Left renal cortex interstitium (tissue), 4 donors: ENCODE data around the gene OPHN1. TPM values are rescaled to one million over a fixed set of nuclear protein-coding genes. Genes with fewer than 3 reads are reported as not detected.

Experiments
- DNase-seq, 4 donors: peaks; one replicate each; pipeline ENCODE4 v3.0.0-alpha.2; 2013; ENCODE audit warnings: low read depth in 4 of 4, low spot score in 2 of 4, missing footprints in 1 of 4
- polyA plus RNA-seq, 4 donors: library from polyadenylated mRNA; unstranded; fragments of 120-200 nt; gene quantifications; one replicate each; pipeline ENCODE4 v1.2.1, GENCODE V29; 2013; ENCODE audit not compliant: insufficient read length in 4 of 4

Gene OPHN1, protein sequence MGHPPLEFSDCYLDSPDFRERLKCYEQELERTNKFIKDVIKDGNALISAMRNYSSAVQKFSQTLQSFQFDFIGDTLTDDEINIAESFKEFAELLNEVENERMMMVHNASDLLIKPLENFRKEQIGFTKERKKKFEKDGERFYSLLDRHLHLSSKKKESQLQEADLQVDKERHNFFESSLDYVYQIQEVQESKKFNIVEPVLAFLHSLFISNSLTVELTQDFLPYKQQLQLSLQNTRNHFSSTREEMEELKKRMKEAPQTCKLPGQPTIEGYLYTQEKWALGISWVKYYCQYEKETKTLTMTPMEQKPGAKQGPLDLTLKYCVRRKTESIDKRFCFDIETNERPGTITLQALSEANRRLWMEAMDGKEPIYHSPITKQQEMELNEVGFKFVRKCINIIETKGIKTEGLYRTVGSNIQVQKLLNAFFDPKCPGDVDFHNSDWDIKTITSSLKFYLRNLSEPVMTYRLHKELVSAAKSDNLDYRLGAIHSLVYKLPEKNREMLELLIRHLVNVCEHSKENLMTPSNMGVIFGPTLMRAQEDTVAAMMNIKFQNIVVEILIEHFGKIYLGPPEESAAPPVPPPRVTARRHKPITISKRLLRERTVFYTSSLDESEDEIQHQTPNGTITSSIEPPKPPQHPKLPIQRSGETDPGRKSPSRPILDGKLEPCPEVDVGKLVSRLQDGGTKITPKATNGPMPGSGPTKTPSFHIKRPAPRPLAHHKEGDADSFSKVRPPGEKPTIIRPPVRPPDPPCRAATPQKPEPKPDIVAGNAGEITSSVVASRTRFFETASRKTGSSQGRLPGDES
- 1 to 10 TPM; 8.1 to 9.7 (median 8.7) TPM for polyA plus RNA-seq

DNA sequence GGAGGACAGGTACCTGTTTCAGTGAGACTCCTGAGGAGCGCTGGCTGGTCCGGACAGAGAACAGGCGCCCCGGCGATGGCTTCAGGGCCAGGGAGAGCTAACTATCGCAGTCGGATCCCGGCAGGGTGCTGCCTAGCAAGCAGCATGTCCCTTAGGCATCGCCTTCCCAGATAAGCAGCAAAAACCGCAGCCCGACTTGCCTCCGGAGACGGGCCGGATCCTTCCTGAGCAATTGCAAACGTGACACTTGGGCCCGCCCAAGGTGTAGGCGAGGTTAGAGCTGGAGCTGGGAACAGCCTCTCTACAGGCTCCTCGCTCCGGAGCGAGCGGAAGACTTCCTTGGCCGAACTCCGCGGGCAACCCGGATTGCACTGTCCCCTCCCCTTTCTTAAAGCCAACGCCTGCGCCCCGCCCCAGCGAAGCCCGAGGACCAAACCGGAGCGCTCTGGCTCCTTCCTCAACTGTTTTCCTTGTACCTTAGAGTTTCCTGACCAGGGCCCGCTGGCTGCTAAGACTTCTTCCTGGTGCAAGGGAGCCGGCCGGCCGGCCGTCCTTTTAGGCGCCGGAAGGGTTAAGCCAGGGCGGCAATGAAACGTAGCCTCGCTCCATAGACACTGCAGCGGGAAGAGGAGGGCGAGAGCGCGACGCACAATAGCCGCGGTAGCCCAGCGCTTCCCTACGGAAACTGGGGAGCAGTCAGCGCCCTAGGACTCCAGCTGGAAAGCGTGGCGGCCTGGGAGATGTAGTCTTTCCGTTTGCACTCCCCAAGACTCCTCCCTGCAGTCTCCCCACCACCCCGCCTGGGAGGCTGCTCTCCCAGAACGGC is at the start of gene OPHN1:
TSS of gene OPHN1 (minus strand) at position 341 of the 826 bp plus-strand sequence. CDS start 475 bp downstream, outside the sequence.
- peak; percentile 34 to 52 (median 48) for DNase-seq

DNA sequence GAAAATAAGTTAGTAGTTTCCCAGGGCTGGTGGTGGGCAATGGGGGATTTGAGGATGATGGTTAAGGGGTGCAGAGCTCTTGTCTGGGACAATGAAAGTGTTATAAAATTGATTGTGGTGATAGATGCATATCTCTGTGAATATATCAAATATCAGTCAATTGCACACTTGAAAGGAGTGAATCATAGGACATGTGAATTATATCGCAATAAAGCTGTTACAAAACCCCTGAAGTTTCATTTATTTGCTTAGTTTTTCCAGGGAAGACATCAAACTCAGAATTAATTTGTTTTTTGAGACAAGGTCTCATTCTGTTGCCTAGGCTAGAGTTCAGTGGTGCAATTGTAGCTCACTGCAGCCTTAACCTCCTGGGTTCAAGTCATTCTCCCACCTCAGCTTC is 47.7 kb upstream of the OPHN1 start:
- DNase-seq = no peak

DNA sequence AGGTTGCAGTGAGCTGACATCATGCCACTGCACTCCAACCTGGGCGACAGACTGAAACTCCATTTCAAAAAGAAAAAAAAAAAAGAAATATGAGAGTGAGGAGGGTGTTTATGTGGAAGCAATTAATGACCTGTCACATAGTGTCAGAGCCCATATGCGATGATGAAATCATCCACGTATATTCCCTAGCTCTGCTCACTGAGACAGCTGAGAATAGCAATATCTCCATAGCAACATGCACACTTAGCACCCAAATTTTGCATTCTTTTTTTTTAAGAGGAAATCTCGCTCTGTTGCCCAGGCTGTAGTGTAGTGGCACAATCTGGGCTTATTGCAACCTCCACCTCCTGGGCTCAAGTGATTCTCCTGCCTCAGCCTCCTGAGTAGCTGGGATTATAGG is 31.5 kb upstream of the OPHN1 start:
- no peak for DNase-seq

DNA sequence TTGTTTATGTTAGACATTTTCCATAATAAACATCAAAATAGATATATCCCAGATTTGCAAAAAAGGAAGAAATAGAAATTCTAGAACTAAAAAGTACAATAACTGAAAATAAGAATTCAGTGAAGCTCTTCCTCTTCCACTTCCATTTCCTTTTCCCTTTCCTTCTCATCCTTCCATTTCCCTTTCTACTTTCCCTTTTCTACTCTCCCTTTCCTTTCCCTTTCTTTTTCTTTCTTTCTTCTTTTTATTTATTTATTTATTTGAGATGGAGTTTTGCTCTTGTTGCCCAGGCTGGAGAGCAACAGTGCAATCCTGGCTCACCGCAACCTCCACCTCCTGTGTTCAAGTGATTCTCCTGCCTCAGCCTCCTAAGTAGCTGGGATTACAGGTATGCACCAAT is 30.6 kb upstream of the OPHN1 start:
- DNase-seq = no peak

DNA sequence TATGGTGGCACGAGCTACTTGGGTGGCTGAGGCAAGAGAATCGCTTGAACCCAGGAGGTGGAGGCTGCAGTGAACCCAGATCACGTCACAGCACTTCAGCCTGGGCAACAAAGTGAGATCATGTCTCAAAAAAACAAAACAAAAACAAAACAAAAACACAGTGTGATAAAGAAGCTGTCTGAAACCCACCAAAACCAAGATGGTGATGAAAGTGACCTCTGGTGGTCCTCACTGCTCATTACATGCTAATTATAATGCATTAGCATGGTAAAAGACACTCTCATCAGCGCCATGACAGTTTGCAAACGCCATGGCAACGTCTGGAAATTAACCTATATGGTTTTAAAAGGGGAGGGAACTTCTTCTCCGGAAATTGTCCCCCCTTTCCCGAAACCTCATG is 29.4 kb upstream of the OPHN1 start:
- peak in 2 of 4 donors; percentile 6 to 12 for DNase-seq

DNA sequence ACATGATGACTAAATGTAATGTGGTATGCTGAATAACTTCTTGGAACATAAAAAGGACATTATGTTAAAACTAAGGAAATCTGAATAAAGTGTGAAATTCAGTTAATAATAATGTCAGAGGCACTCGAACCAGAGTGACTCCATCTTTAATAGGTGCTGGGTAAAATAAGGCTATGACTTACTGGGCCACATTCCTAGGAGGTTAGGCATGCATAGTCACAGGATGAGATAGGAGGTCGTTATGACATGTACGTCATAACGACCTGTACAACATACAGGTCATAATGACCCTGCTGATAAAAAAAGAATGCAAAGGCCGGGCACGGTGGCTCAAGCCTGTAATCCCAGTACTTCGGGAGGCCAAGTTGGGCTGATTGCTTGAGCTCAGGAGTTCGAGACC is 28.9 kb upstream of the OPHN1 start:
- DNase-seq = no peak

DNA sequence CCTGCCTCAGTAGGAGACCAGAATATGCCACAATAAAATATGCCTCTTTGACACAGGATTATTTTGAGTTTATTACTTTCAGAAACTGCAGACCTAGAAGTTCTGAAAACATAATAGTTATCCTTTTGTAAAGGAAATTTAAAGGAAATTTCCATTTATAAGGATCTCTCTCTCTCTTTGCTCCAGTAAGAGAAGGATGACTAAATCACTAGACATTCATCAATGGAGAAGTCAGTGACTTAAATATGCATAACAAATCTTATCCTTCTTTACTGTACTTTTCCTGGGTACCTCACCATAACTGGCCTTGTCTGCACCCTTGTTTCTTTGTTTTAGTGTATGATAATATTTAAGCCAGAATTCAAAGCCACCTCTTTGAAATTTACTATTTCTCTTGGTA is 28.3 kb upstream of the OPHN1 start:
- no peak for DNase-seq

DNA sequence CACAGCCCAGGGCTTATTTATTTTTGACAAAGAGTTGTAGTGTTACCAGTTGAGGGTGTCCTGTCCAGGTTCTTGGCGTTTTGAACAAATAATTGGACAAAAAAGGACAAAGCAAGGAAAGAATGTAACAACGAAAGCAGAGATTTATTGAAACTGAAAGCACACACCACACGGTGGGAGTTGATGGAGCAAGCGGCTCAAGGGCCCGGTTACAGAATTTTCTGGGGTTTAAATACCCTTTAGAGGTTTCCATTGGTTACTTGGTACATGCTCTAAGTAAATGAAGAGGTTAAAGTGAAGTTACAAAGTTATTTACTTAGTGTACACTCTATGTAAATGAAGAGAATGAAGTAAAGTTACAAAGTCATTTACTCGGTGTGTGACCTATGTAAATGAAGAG is 27.8 kb upstream of the OPHN1 start:
- DNase-seq = no peak

DNA sequence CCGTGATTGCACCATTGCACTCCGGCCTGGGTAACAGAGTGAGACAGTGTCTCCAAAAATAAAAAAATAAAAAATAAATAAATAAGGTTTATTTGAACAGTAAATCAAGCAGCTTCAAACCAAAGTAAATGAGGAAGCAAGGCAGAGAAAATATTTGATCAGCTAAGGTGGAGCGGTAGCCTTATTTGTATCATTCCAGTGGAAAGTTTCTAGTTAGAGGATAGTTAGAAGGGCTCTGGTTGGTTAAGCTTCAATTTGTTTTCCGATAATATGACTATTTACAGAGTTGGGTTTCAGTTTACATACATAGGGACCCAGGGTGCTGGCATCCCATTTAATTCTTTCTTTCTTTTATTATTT is 21.8 kb upstream of the OPHN1 start:
- no peak for DNase-seq

DNA sequence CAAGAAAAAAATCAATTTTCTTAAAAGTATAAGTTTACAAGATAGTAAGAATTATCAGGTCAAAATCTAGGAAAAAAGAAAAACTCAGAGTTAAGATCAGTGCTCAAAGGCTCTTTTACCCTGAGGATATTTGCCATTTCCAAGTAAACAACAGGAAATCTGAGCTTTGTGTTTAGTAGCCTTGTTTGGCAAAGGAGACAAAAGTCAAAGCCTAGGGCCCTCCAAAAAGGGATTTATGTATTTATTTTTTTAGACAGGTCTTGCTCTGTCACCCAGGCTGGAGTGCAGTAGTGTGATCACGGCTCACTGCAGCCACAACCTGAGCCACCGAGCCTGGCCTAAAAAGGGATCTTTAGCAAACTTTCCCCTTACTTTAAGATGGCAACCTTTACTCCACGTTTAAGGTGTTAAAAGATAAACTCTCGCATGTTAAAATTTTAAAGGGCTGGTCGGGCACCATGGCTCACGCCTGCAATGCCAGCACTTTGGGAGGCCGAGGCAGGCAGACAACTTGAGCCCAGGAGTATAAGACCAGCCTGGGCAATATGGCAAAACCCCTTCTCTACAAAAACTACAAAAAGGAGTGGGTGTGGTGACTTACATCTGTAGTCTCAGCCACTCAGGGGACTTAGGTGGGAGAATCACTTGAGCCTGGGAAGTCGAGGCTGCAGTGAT is 21.3 kb upstream of the OPHN1 start:
- DNase-seq = no peak

DNA sequence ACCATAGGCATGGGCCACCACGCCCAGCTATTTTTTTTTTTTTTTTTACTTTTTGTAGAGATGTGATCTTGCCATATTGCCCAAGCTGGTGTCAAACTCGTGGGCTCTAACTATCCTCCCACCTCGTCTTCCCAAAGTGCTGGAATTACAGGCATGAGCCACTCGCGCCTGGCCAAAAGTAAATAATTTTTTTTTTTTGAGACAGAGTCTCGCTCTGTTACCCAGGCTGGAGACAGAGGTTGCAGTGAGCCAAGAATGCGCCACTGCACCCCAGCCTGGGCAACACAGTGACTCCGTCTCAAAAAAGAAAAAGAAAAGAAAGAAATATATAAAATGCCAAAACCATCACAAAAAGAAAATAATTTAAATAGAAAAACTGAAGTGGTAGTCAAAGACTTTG is 18.4 kb upstream of the OPHN1 start:
- no peak for DNase-seq

DNA sequence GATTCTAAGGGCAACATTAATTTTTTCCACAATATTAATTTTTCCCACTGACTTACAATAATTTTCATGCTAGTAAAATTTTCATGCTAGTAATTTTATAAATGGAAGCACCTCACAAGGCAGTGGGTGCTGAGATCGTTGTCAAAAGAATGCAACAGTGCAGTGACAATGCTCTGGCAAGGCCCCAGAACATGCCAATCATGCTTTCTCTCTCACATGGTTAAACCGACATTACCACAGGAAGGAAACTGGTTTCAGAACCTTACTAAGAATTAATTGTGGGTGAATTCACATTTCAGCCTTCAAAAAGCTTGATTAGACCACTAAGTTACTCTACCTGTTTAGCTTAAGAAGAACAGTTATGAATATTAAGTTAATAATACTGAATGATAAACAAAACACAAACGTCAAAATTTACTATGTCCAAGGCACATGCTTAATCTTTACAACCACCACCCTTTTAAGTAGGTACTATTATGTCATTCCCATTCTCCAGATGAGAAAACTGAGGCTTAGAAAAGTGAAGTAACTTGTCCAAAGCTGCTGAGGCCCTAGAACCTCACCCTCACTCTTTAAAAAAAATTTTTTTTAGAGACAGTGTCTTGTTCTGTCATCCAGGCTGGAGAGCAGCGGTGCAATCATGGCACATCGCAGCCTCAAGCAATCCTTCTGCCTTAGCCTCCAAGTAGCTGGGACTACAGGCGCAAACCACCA is 10.0 kb upstream of the OPHN1 start:
- DNase-seq = no peak

DNA sequence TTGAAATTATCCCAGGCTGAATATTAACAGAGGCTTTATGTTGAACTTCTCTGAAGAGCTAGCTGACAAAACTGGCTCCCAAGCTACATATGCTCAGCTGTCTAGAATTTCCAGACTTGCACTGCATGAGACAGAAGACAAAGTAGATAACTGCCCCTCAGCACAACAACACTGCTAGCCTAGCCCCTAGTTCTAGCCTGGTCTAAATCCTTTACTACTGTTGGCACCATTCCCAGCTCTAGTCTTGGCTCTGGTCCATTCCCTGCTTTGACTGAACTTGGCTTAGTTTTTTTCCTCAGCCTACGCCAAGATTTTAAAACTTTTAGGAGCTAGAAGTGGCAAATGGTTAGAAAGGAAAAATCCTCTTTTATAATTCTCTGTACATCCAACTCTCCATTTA is 7.6 kb upstream of the OPHN1 start:
- DNase-seq = peak in 1 of 4 donors; percentile 59

DNA sequence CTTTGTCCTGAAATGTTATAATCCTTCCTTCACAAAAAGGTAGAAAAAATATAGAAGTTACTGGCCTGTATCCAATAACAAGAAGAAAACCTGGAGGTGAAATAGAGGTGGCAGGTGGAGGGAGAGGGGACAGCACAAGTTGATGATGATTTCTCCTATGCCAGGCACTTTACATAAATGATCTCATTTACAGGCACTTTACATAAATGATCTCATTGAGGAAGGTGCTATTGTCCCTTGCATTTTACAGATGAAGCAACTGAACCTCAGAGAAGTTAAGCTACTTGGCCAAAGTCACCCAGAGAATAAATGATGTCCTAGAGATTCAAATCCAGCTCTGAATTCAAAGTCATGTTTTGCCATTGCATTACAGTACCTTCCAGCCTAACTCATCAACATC is 7.1 kb upstream of the OPHN1 start:
- DNase-seq = no peak

DNA sequence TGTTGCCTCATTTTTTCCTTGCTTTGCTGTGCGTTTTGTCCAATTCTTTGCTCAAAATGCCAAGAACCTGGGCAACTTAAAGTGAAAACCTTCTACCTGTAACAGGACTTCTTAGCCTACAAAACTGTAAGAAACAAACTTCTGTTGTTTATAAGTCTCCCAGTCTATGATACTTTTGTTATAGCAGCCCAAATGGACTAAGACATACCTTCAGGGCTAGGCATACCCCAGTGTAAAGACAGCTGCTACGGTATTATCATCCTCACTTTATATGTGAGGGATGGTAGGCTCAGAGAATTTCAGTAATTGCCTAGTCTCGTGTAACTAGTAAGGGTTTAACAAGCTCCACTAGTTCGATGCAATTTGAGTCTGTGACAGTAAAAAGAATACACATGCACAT is 6.0 kb upstream of the OPHN1 start:
- no peak for DNase-seq

DNA sequence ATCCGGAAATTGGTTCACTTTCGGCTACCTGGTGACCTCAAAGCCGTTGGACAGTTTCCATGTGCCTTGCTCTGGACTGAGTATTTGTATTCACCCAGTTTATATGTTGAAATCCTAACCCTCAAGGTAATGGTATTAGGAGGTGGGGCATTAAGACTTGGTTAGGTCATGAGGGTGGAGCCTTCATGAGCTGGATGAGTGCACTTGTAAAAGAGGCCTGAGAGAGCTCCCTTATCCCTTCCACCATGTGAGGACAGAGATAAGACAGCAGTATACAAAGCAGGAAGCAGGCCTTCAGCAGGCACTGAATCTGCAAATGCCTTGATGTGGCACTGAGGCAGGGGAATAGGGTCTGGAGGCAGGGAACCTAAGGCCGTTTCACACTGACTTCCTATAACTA is 5.3 kb upstream of the OPHN1 start:
- DNase-seq = no peak

DNA sequence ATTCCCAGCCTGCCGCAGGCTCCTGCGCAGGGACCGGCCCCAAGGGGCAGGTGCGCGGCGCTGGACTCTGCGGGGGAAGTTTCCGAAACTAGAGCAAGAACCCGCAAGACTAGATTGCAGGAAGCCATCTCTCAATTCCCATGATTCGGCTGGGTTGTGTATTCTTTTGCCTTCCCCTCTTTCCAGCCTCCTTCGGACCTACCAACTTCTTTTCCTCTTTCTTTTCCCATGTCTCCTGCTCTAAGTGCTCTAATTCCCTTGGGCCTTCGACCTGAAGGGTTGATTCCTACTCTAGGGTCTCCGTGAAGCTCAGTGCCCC is 645 bp upstream of the OPHN1 start:
- no peak for DNase-seq

DNA sequence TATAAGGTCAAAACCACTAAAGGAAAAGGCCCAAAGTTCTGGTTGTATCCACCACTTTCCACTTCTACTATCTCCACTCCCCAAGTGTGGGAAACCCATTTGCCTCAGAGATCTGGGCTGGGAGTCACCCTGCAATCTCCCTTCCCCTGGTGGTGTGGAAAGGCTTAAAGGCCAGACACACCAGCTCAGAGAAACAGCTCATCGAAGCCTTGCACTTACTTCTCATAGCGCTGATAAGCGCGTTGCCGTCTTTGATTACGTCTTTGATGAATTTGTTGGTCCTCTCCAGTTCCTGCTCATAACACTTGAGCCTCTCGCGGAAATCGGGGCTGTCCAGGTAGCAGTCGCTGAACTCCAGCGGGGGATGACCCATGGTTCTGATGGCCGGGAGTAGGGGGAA is 647 bp downstream of the OPHN1 start:
- no peak for DNase-seq

DNA sequence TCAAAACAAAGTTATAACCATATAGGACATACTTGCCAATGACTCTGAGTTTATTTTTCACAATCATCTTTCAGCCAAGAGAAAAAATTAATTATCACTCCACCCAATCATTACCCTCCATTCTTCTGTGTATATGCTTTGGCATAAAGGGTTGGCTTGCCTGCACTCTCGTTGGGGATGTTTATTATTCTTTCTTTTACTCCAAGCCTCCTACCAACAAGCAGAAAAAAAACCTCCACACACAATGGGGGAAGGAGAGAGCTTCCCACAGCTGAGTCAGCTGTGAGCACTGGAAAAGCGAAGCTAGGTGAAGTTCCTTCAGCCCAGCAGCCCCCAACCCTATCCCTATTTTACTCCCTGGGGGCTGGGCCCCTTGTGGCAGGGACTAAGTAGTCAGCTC is 1.5 kb downstream of the OPHN1 start:
- no peak for DNase-seq

DNA sequence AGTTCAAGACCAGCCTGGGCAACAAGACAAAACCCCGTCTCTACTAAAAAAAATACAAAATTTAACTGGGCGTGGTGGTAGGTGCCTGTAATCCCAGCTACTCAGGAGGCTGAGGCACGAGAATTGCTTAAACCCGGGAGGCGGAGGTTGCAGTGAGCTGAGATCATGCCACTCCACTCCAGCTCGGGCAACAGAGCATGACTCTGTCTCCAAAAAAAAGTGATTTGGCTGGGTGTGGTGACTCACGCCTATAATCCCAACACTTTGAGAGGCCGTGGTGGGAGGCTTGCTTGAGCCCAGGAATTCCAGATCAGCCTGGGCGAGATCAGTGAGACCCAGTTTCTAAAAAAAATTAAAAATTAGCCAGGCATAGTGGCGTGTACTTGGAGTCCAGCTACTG is 4.1 kb downstream of the OPHN1 start:
- no peak for DNase-seq
